DND-41 (cell line): ENCODE data around the gene HTR3B.

ENCODE experiments used
- ATAC-seq: fragments of 200-7000 bp; cut with Tn5 transposase; 3 replicates; pipeline ENCODE4 v1.9.1; 2021; ENCODE audit warnings: low read depth; ENCODE audit not compliant: insufficient read depth
- DNase-seq: peaks from one replicate; pipeline ENCODE4 v3.0.0-alpha.2; 2020
- H2AFZ ChIP-seq: 2 replicates; pipeline ENCODE4 v1.6.0; 2012; ENCODE audit warnings: low read depth, low read length
- H3K27ac ChIP-seq: 2 replicates; pipeline ENCODE4 v1.5.1; 2012; ENCODE audit warnings: low read length, inconsistent platforms
- H3K27me3 ChIP-seq: fragments of 200-600 bp; sonication (generic); 2 replicates; pipeline ENCODE4 v1.6.0; 2012; ENCODE audit warnings: low read length, mild to moderate bottlenecking, inconsistent platforms; ENCODE audit not compliant: insufficient read depth, poor library complexity
- H3K36me3 ChIP-seq: 2 replicates; pipeline ENCODE4 v1.5.1; 2012; ENCODE audit warnings: low read length, inconsistent platforms; ENCODE audit not compliant: insufficient read depth
- H3K4me1 ChIP-seq: 2 replicates; pipeline ENCODE4 v1.5.1; 2012; ENCODE audit warnings: mild to moderate bottlenecking, low read length; ENCODE audit not compliant: insufficient read depth
- H3K4me2 ChIP-seq: 2 replicates; pipeline ENCODE4 v1.6.0; 2012; ENCODE audit warnings: mild to moderate bottlenecking, moderate library complexity, low read length, inconsistent platforms; ENCODE audit not compliant: insufficient read depth
- H3K4me3 ChIP-seq, 2 experiments: fragments of 200-600 bp in 1 of 2; shearing (Covaris generic) in 1 of 2; 2 replicates each; pipeline ENCODE4 v1.5.1; 2012 to 2016; ENCODE audit warnings: inconsistent platforms in 2 of 2, low read length in 2 of 2, mild to moderate bottlenecking in 2 of 2, low read depth in 1 of 2, moderate library complexity in 1 of 2
- H3K79me2 ChIP-seq: 2 replicates; pipeline ENCODE4 v1.6.0; 2012; ENCODE audit warnings: low read length, inconsistent platforms; ENCODE audit not compliant: insufficient read depth
- H3K9ac ChIP-seq: 2 replicates; pipeline ENCODE4 v1.6.0; 2012; ENCODE audit warnings: low read depth, mild to moderate bottlenecking, inconsistent platforms, low read length, moderate library complexity
- H3K9me3 ChIP-seq: 2 replicates; pipeline ENCODE4 v1.5.1; 2012; ENCODE audit warnings: low read length, moderate library complexity, mild to moderate bottlenecking, inconsistent platforms; ENCODE audit not compliant: insufficient read depth, severe bottlenecking
- H4K20me1 ChIP-seq: 2 replicates; pipeline ENCODE4 v1.6.0; 2012; ENCODE audit warnings: low read length; ENCODE audit not compliant: insufficient read depth
- CTCF ChIP-seq: IDR thresholded peaks from 2 replicates; pipeline ENCODE4 v1.5.1; 2012; ENCODE audit warnings: borderline replicate concordance, low read length, moderate library complexity, mild to moderate bottlenecking; ENCODE audit not compliant: poor library complexity, severe bottlenecking; ENCODE audit errors: extremely low read depth
- EZH2 ChIP-seq: IDR thresholded peaks from 3 replicates; pipeline ENCODE4 v1.6.1; 2012; ENCODE audit warnings: borderline replicate concordance, low read depth, mild to moderate bottlenecking, moderate library complexity, low read length, inconsistent platforms; ENCODE audit not compliant: severe bottlenecking

The HTR3B gene

GRCh38 chr11:113982306-113982705, 77.7 kb downstream of the HTR3B start:
- TF ChIP-seq EZH2 (no peak), CTCF (no peak)
- no peak for ATAC-seq
- H3K9ac ChIP-seq = no peak overlapping the region
- no peaks in the 10 kb centered on the region for H3K9me3 ChIP-seq
- DNase-seq = no peak
- no peak overlapping the region for H2AFZ ChIP-seq
- H3K27ac ChIP-seq = no peak overlapping the region
- no peaks in the 10 kb centered on the region for H3K36me3 ChIP-seq
- no peaks in the 10 kb centered on the region for H3K79me2 ChIP-seq
- H3K27me3 ChIP-seq = peaks cover 5% of the 10 kb centered on the region
- no peak overlapping the region for H3K4me3 ChIP-seq
- no peak overlapping the region for H3K4me2 ChIP-seq
- 0 out of 2 replicates have a peak, but pooled peaks cover 3% of the 10 kb centered on the region for H4K20me1 ChIP-seq
- H3K4me1 ChIP-seq = no peaks in the 10 kb centered on the region

GRCh38 chr11:113984781-113985180, 80.2 kb downstream of the HTR3B start:
- H2AFZ ChIP-seq = no peak overlapping the region
- no peak overlapping the region for H3K4me3 ChIP-seq
- TF ChIP-seq CTCF (no peak), EZH2 (no peak)
- no peak overlapping the region for H3K27ac ChIP-seq
- H3K9ac ChIP-seq = no peak overlapping the region
- H4K20me1 ChIP-seq = 0 out of 2 replicates have a peak, but pooled peaks cover 3% of the 10 kb centered on the region
- H3K4me2 ChIP-seq = no peak overlapping the region
- no peaks in the 10 kb centered on the region for H3K9me3 ChIP-seq
- H3K4me1 ChIP-seq = no peaks in the 10 kb centered on the region
- H3K36me3 ChIP-seq = no peaks in the 10 kb centered on the region
- no peak for DNase-seq
- no peaks in the 10 kb centered on the region for H3K79me2 ChIP-seq
- peaks cover 2% of the 10 kb centered on the region for H3K27me3 ChIP-seq
- no peak for ATAC-seq

- no peaks in the 10 kb centered on the region for H3K79me2 ChIP-seq
- no peaks in the 10 kb centered on the region for H3K4me1 ChIP-seq
- no peak overlapping the region for H3K4me3 ChIP-seq
- no peak overlapping the region for H3K4me2 ChIP-seq
- no peak overlapping the region for H3K27ac ChIP-seq
- H3K27me3 ChIP-seq = no peaks in the 10 kb centered on the region
- no peaks in the 10 kb centered on the region for H3K9me3 ChIP-seq
- ATAC-seq (no peak), DNase-seq (no peak)
- H2AFZ ChIP-seq = no peak overlapping the region
- H3K9ac ChIP-seq = no peak overlapping the region
- TF ChIP-seq EZH2 (no peak), CTCF (no peak)
- no peaks in the 10 kb centered on the region for H3K36me3 ChIP-seq
- H4K20me1 ChIP-seq = no peaks in the 10 kb centered on the region
These were observed 81.3 kb downstream of the HTR3B start for GRCh38 chr11:113985906-113986305.
